Astrocyte of the spinal cord (primary cell): ENCODE data around the gene CLEC4A.
"Not testable (repeated sequence)": the region's sequence is repeated elsewhere in the genome, so short reads cannot be mapped to it uniquely, and the experiment has no call there.

Experiments used
- DNase-seq: peaks from one replicate; pipeline ENCODE4 v3.0.0; 2011; ENCODE audit warnings: low read depth, low spot score
- H3K4me3 ChIP-seq: 2 replicates; pipeline ENCODE4 v1.5.1; 2011; ENCODE audit warnings: low read depth, mild to moderate bottlenecking, low read length, moderate library complexity
- in situ Hi-C: cut with HindIII; loops from 2 replicates; pipeline ENCODE4 v1.10.0; 2017; ENCODE audit warnings: low sequenced_read_pairs
- TF ChIP-seq, protein P1 (sequence below): IDR thresholded peaks from 2 replicates; pipeline ENCODE4 v1.5.1; 2012; ENCODE audit warnings: low read depth, mild to moderate bottlenecking, low read length, inconsistent platforms

The CLEC4A gene

GRCh38 chr12:8157484-8158198 lies 34.2 kb downstream of the CLEC4A start:
- TF ChIP-seq, protein P1, sequence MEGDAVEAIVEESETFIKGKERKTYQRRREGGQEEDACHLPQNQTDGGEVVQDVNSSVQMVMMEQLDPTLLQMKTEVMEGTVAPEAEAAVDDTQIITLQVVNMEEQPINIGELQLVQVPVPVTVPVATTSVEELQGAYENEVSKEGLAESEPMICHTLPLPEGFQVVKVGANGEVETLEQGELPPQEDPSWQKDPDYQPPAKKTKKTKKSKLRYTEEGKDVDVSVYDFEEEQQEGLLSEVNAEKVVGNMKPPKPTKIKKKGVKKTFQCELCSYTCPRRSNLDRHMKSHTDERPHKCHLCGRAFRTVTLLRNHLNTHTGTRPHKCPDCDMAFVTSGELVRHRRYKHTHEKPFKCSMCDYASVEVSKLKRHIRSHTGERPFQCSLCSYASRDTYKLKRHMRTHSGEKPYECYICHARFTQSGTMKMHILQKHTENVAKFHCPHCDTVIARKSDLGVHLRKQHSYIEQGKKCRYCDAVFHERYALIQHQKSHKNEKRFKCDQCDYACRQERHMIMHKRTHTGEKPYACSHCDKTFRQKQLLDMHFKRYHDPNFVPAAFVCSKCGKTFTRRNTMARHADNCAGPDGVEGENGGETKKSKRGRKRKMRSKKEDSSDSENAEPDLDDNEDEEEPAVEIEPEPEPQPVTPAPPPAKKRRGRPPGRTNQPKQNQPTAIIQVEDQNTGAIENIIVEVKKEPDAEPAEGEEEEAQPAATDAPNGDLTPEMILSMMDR: no peak
- H3K4me3 ChIP-seq: no peak overlapping the region
- in situ Hi-C loops: no loop called here
- DNase-seq: no peak

GRCh38 chr12:8172911-8173310 lies 49.5 kb downstream of the CLEC4A start:
- H3K4me3 ChIP-seq, in situ Hi-C loops, DNase-seq: not testable (repeated sequence)

DNA sequence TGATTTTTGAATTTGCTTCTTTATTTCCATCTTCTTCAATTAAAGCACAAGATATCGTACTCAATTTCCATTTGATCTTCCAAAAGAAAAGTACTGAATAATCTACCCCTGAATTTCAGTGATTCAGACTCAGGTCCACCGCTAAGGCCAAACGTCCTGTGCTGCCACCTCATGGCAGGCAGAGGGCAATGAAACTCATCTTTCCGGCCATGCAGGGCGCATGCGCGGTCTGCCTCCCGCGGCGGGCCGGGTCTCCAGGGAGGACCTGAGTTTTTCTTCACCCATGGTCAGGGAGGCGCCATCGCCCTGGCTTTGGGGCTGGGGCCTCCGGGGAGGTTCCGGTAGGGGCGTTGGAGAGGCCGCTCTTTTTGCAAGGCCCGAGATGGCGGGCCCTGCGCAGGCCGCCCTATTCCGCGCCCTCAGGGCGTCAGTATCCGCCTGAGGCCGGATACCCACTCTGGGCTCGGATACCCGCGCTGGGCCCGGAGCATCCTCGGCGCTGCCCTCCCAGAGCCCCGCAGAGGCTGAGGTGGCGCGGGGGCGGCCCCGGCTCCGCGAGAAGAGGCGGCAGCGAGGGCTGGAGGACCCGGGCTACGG lies 56.7 kb downstream of the CLEC4A start:
- TF ChIP-seq, protein P1: peak; percentile 55
- peak; percentile 53 for DNase-seq
- in situ Hi-C loops: not testable (repeated sequence)
- H3K4me3 ChIP-seq: peak overlapping the region; percentile 55

- in situ Hi-C loops, DNase-seq, H3K4me3 ChIP-seq: not testable (repeated sequence)
Observed at GRCh38 chr12:8181271-8181670, 57.9 kb downstream of the CLEC4A start.

GRCh38 chr12:8182923-8183322 lies 59.5 kb downstream of the CLEC4A start:
- in situ Hi-C loops, DNase-seq, H3K4me3 ChIP-seq: not testable (repeated sequence)

DNA sequence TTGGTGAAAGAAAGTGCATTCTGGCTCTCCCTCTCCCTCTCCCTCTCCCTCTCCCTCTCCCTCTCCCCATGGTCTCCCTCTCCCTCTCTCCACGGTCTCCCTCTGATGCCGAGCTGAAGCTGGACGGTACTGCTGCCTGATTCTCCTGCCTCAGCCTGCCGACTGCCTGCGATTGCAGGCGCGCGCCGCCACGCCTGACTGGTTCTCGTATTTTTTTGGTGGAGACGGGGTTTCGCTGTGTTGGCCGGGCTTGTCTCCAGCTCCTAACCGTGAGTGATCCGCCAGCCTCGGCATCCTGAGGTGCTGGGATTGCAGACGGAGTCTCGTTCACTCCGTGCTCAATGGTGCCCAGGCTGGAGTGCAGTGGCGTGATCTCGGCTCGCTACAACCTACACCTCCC lies 59.9 kb downstream of the CLEC4A start:
- in situ Hi-C loops, H3K4me3 ChIP-seq, DNase-seq: not testable (repeated sequence)

GRCh38 chr12:8184206-8184605 lies 60.8 kb downstream of the CLEC4A start:
- H3K4me3 ChIP-seq, DNase-seq: not testable (repeated sequence)

DNA sequence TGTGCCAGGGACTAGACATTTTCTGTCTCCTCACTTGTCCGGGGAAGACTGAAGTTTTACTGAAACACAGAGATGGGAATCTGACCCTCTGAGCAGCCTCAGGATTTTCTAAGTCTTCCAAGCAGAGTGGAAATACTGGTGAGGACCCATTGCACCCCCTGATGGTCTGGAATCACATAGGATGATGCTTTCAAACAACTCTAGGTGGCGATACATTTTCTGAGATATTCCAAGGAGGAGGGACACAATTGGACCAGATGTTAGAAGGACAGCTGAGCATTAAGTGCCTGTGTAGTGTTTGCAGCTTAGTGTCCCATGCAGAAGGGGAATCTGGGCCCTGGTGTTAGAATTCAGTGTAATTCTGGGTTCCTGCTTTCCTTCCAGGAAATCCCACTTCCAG lies 64.7 kb downstream of the CLEC4A start:
- in situ Hi-C loops, DNase-seq: not testable (repeated sequence)

More at GRCh38 chr12:8184206-8184605, 60.8 kb downstream of the CLEC4A start:
- in situ Hi-C loops: not testable (repeated sequence)

More for the DNA sequence above, 64.7 kb downstream of the CLEC4A start:
- not testable (repeated sequence) for H3K4me3 ChIP-seq
